SW 1271 (cell line): ENCODE data around the gene PDE2A.
A peak's percentile ranks its signal among the peaks of the same experiment; 100 is the strongest.

Experiments used
- DNase-seq, 2 experiments: peaks; one replicate each; lab custom pipeline; 2025; lab: John Stamatoyannopoulos, UW

The PDE2A gene

GRCh38 chr11:72673943-72674828 is at the start of gene PDE2A:
PDE2A (minus strand) TSS chr11:72674422; CDS start chr11:72674207, 215 bp downstream.
- DNase-seq = no peak

GRCh38 chr11:72723508-72723907 is 49.3 kb upstream of the PDE2A start:
- DNase-seq = no peak

- DNase-seq = peak; percentile 60 to 95
Measured at GRCh38 chr11:72722050-72722748, 48.0 kb upstream of the PDE2A start.

- no peak for DNase-seq
Measured at GRCh38 chr11:72721689-72722049, 47.4 kb upstream of the PDE2A start.

- DNase-seq = no peak
Measured at GRCh38 chr11:72721276-72721675, 47.1 kb upstream of the PDE2A start.

GRCh38 chr11:72720784-72721183 is 46.6 kb upstream of the PDE2A start:
- DNase-seq = no peak

- no peak for DNase-seq
Measured at GRCh38 chr11:72720047-72720446, 45.8 kb upstream of the PDE2A start.

- DNase-seq = no peak
Measured at GRCh38 chr11:72719551-72719950, 45.3 kb upstream of the PDE2A start.

- DNase-seq = no peak
Measured at GRCh38 chr11:72719144-72719543, 44.9 kb upstream of the PDE2A start.

GRCh38 chr11:72718101-72718501 is 43.9 kb upstream of the PDE2A start:
- DNase-seq = no peak

- no peak for DNase-seq
Measured at GRCh38 chr11:72716788-72717435, 42.7 kb upstream of the PDE2A start.

GRCh38 chr11:72716290-72716689 is 42.1 kb upstream of the PDE2A start:
- DNase-seq = no peak

GRCh38 chr11:72712841-72713240 is 38.6 kb upstream of the PDE2A start:
- no peak for DNase-seq

- DNase-seq = no peak
Measured at GRCh38 chr11:72712168-72712751, 38.0 kb upstream of the PDE2A start.

- no peak for DNase-seq
Measured at GRCh38 chr11:72711141-72711540, 36.9 kb upstream of the PDE2A start.

GRCh38 chr11:72710278-72710677 is 36.1 kb upstream of the PDE2A start:
- DNase-seq = no peak

- DNase-seq = no peak
Measured at GRCh38 chr11:72709478-72710238, 35.4 kb upstream of the PDE2A start.

GRCh38 chr11:72707032-72707431 is 32.8 kb upstream of the PDE2A start:
- DNase-seq = no peak

- no peak for DNase-seq
Measured at GRCh38 chr11:72706579-72706978, 32.4 kb upstream of the PDE2A start.

- no peak for DNase-seq
Measured at GRCh38 chr11:72705442-72706365, 31.5 kb upstream of the PDE2A start.
